Esophagus muscularis mucosa (tissue), 4 donors: ENCODE measurements around the gene FUT4. TPM values are rescaled to one million over a fixed set of nuclear protein-coding genes. Genes with fewer than 3 reads are reported as not detected.

Source experiments
- DNase-seq: peaks from one replicate; pipeline ENCODE4 v3.0.0-alpha.2; 2017; ENCODE audit errors: extremely low spot score
- H3K27ac ChIP-seq, 4 donors: fragments of 200-600 bp; sonication (generic); replicated peaks in 1 of 4; 1 replicate in 3 of 4; 2 replicates in 1 of 4; pipeline ENCODE4 v1.5.1; 2016 to 2019; ENCODE audit warnings: mild to moderate bottlenecking in 1 of 4
- H3K27me3 ChIP-seq, 4 donors: fragments of 200-600 bp; sonication (generic); one replicate each; pipeline versions ENCODE4 v1.5.1 to v1.6.0; 2016 to 2019
- H3K36me3 ChIP-seq, 4 donors: fragments of 200-600 bp; sonication (generic); one replicate each; pipeline ENCODE4 v1.5.1; 2016 to 2019
- H3K4me1 ChIP-seq, 4 donors: fragments of 200-600 bp; sonication (generic); one replicate each; pipeline ENCODE4 v1.5.1; 2016 to 2019
- H3K4me3 ChIP-seq, 4 donors: fragments of 200-600 bp; sonication (generic); 1 replicate in 2 of 4; 2 replicates in 2 of 4; pipeline ENCODE4 v1.5.1; 2016 to 2019; ENCODE audit warnings: mild to moderate bottlenecking in 4 of 4, moderate library complexity in 1 of 4
- H3K9me3 ChIP-seq, 4 donors: fragments of 200-600 bp; sonication (generic); 1 replicate in 3 of 4; 2 replicates in 1 of 4; pipeline ENCODE4 v1.5.1; 2016 to 2019
- EP300 ChIP-seq: sonication (generic); formaldehyde crosslinking; IDR thresholded peaks from one replicate; pipeline ENCODE4 v1.6.1; 2017; ENCODE audit warnings: antibody characterized with exemption
- POLR2A ChIP-seq: fragments of 450-650 bp; IDR thresholded peaks from one replicate; pipeline ENCODE4 v1.6.1; 2017; ENCODE audit warnings: antibody characterized with exemption, moderate library complexity, mild to moderate bottlenecking, low read depth
- POLR2AphosphoS5 ChIP-seq, 2 donors: sonication (generic); formaldehyde crosslinking; IDR thresholded peaks; one replicate each; pipeline ENCODE4 v1.6.1; 2017; ENCODE audit warnings: antibody characterized with exemption in 2 of 2
- WGBS: methylation state at CpG from one replicate; pipeline ENCODE4 v1.1.5; 2018; 5-methylcytosine and 5-hydroxymethylcytosine counted together
- intact Hi-C: fragments of 100-400 bp; cut with DNase I; formaldehyde crosslinking; loops from one replicate; pipeline ENCODE4 v1.15.1; 2023
- total RNA-seq, 4 donors: library from RNA; depleted of rRNA; stranded (reverse); fragments of >200 nt; gene quantifications; one replicate each; pipeline versions ENCODE4 v1.1.0 to v1.2.1, GENCODE V29; 2016
- TF ChIP-seq, protein P1 (sequence below), 3 experiments: fragments of 200-600 bp in 2 of 3; fragments of 450-650 bp in 1 of 3; sonication (generic) in 2 of 3; IDR thresholded peaks; one replicate each; pipeline ENCODE4 v1.5.1; 2017 to 2019; ENCODE audit warnings: antibody characterized with exemption in 3 of 3, mild to moderate bottlenecking in 2 of 3, moderate library complexity in 1 of 3

Gene FUT4
- total RNA-seq, 4 donors from 2014 or later, result 5.5 to 8.8 (median 7.2) TPM

- intact Hi-C loops, result no loop called here
- H3K27ac ChIP-seq, result no peak overlapping the region
- no peak overlapping the region for H3K4me3 ChIP-seq
- no peak for DNase-seq
- peaks cover 0 to 30% (median 8%) of the 10 kb centered on the region in 4 donors for H3K36me3 ChIP-seq
- WGBS, result 61% methylated on average over 5 of the region's 5 CpGs
- TF ChIP-seq, protein P1, sequence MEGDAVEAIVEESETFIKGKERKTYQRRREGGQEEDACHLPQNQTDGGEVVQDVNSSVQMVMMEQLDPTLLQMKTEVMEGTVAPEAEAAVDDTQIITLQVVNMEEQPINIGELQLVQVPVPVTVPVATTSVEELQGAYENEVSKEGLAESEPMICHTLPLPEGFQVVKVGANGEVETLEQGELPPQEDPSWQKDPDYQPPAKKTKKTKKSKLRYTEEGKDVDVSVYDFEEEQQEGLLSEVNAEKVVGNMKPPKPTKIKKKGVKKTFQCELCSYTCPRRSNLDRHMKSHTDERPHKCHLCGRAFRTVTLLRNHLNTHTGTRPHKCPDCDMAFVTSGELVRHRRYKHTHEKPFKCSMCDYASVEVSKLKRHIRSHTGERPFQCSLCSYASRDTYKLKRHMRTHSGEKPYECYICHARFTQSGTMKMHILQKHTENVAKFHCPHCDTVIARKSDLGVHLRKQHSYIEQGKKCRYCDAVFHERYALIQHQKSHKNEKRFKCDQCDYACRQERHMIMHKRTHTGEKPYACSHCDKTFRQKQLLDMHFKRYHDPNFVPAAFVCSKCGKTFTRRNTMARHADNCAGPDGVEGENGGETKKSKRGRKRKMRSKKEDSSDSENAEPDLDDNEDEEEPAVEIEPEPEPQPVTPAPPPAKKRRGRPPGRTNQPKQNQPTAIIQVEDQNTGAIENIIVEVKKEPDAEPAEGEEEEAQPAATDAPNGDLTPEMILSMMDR (IDR thresholded peaks at IDR 0.05), result no peak
- TF ChIP-seq POLR2A (no peak), POLR2AphosphoS5 (IDR thresholded peaks at IDR 0.05) (no peak), EP300 (no peak)
- H3K27me3 ChIP-seq, result no peaks in the 10 kb centered on the region
- peaks cover 0 to 12% (median 0%) of the 10 kb centered on the region in 4 donors for H3K4me1 ChIP-seq
- H3K9me3 ChIP-seq, result no peaks in the 10 kb centered on the region
Measured at GRCh38 chr11:94586546-94586945, 42.8 kb downstream of the FUT4 start.

- Histone ChIP-seq H3K4me1 (peaks cover 0 to 12% (median 0%) of the 10 kb centered on the region in 4 donors), H3K9me3 (no peaks in the 10 kb centered on the region), H3K36me3 (peaks cover 0 to 30% (median 8%) of the 10 kb centered on the region in 4 donors), H3K27ac (no peak overlapping the region), H3K27me3 (no peaks in the 10 kb centered on the region), H3K4me3 (no peak overlapping the region)
- 68% methylated on average over 5 of the region's 5 CpGs for WGBS
- TF ChIP-seq POLR2AphosphoS5 (IDR thresholded peaks at IDR 0.05) (no peak), POLR2A (no peak), EP300 (no peak)
- TF ChIP-seq, protein P1 (IDR thresholded peaks at IDR 0.05), result no peak
- intact Hi-C loops, result no loop called here
- no peak for DNase-seq
Measured at GRCh38 chr11:94586978-94587377, 43.3 kb downstream of the FUT4 start.

DNA sequence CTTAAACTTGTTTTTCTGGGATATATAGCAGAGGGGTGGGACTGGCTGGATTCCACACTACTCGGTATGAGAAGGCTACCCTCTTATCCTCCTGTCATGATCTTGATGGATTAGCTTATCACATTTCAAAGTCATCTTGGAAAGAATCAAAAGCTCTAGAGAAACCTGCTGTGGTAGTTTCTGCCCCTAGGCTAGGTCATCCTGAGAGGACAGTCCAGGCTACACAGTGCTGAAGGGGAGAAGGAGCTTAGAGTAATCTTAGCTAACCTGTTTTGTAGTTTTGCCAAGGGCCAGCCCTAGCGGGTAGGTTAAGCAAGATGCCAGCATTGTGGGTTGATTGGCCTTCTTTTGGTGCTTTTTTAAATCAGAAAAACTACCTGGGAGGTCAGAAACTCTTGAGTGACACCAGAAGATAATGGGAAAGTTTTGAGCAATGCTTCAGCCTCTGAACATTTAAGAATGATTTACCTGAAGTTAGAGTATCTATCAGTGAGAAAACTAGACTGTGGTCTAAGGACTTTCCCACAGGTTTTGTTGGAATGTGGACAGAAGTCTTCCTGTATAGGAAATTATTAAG, 44.7 kb downstream of the FUT4 start:
- Histone ChIP-seq H3K9me3 (no peaks in the 10 kb centered on the region), H3K36me3 (peaks cover 0 to 31% (median 8%) of the 10 kb centered on the region in 4 donors), H3K27ac (no peak overlapping the region), H3K4me1 (peaks cover 0 to 10% (median 0%) of the 10 kb centered on the region in 4 donors), H3K4me3 (no peak overlapping the region), H3K27me3 (no peaks in the 10 kb centered on the region)
- intact Hi-C loops, result no loop called here
- no peak for DNase-seq
- WGBS, result 62% methylated on average over 2 of the region's 2 CpGs
- TF ChIP-seq POLR2AphosphoS5 (IDR thresholded peaks at IDR 0.05) (no peak), POLR2A (no peak), EP300 (no peak)
- TF ChIP-seq, protein P1 (IDR thresholded peaks at IDR 0.05), result no peak

DNA sequence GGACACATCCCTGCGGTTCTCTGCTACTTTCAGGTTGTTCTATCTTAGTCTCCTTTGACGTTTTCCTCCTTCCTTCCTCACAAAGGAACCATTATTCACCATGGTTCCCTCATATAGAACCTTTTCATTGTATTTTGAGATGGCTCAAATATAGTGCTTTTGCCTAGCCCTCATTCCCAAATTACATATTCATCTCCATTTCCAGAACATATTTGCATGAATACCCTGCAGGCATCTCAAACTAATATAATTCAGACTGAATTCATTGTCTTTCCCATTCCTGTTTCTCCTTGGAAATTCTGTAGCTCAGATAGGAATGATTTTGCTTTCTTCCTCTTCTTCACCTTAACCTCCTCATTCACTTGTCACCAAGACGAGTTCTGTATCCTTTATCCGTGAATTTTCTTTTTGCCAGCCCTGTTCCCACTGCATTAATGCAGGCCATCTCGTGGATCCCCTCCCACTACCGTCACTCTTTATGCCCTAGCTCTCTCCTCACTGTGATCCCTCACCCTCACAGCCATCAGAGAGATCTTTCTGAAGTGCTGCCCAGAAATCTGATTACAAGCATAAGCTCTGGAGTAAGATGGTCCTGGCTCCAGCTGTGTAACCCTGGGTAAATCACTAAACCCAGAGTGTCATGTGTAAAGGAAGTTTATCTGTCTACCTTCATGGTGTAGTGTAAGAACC, 46.8 kb downstream of the FUT4 start:
- peaks cover 0 to 46% (median 14%) of the 10 kb centered on the region in 4 donors for H3K36me3 ChIP-seq
- no peaks in the 10 kb centered on the region for H3K4me1 ChIP-seq
- TF ChIP-seq, protein P1 (IDR thresholded peaks at IDR 0.05), result no peak
- TF ChIP-seq EP300 (no peak), POLR2AphosphoS5 (IDR thresholded peaks at IDR 0.05) (no peak), POLR2A (no peak)
- 74% methylated on average over 6 of the region's 6 CpGs for WGBS
- H3K9me3 ChIP-seq, result no peaks in the 10 kb centered on the region
- DNase-seq, result no peak
- no peaks in the 10 kb centered on the region for H3K27me3 ChIP-seq
- intact Hi-C loops, result no loop called here
- H3K27ac ChIP-seq, result no peak overlapping the region
- no peak overlapping the region for H3K4me3 ChIP-seq
